K562 (cell line): Measurements from ENCODE around the gene MAP2K3. TPM values are rescaled to one million over a fixed set of nuclear protein-coding genes. Genes with fewer than 3 reads are reported as not detected.
A peak's percentile ranks its signal among the peaks of the same experiment; 100 is the strongest.

Experiments
- ATF7 ChIP-seq: fragments of 450-650 bp; IDR thresholded peaks from 2 replicates; pipeline ENCODE4 v1.7.1; 2014; ENCODE audit warnings: mild to moderate bottlenecking, moderate library complexity
- CXXC5 ChIP-seq: fragments of 250-450 bp; sonication (Bioruptor Pico); IDR thresholded peaks from 2 replicates; pipeline ENCODE4 v1.8.0; 2022; ENCODE audit warnings: inconsistent platforms, mild to moderate bottlenecking, moderate library complexity
- GABPA ChIP-seq: fragments of 200-800 bp; sonication (Bioruptor generic); conservative IDR thresholded peaks from 2 replicates; pipeline ENCODE4 v1.6.1; 2016; ENCODE audit warnings: low read depth, missing genetic modification characterization, missing compliant biosample characterization
- PHF8 ChIP-seq: fragments of 200-600 bp; sonication (generic); IDR thresholded peaks from 2 replicates; pipeline ENCODE4 v1.6.1; 2012; ENCODE audit warnings: mixed run types, mild to moderate bottlenecking, inconsistent platforms, low read length, moderate library complexity, borderline replicate concordance
- SMARCC2 ChIP-seq: fragments of 450-650 bp; IDR thresholded peaks from 2 replicates; pipeline ENCODE4 v1.6.1; 2017; ENCODE audit warnings: antibody characterized with exemption, moderate library complexity, mild to moderate bottlenecking, low read depth
- ZNF583 ChIP-seq: fragments of 250-450 bp; sonication (Bioruptor Pico); IDR thresholded peaks from 2 replicates; pipeline ENCODE4 v1.4.0; 2020
- polyA plus RNA-seq, 8 experiments: library from polyadenylated mRNA; depleted of rRNA in 4 of 8; stranded (reverse) in 5 of 8; unstranded in 3 of 8; fragments of >200 nt; fragmentation: Nextera tagmentation in 2 of 8; fragmentation: Illumina TruSeq in 1 of 8; extraction: Ambion mirVana in 2 of 8; extraction: Trizol in 1 of 8; gene quantifications; 2 replicates each; pipeline versions ENCODE4 v1.2.1 to v1.2.3, GENCODE V29; 2011 to 2014; ENCODE audit warnings: inconsistent platforms in 1 of 8, missing spikeins in 1 of 8
- total RNA-seq, 7 experiments: library from RNA; depleted of rRNA in 6 of 7; stranded (reverse); fragments of >200 nt in 6 of 7; fragmentation: Illumina TruSeq in 2 of 7; extraction: Trizol in 2 of 7; gene quantifications; 2 replicates each; pipeline versions ENCODE4 v1.2.1 to v1.2.3, GENCODE V29; 2011 to 2021; ENCODE audit warnings: low replicate concordance in 1 of 7
- TF ChIP-seq, protein P1 (sequence below), 2 experiments: fragments of 450-650 bp; conservative IDR thresholded peaks; 2 replicates each; pipeline ENCODE4 v1.6.1; 2017; ENCODE audit warnings: mild to moderate bottlenecking in 2 of 2, moderate library complexity in 2 of 2

The MAP2K3 gene
- total and polyA plus RNA-seq, 9 of the 15 experiments (the other 6 are each of a cell fraction or from before 2014, with no cell fraction given), result 0.18 to 14.8 (median 3.5) TPM

DNA sequence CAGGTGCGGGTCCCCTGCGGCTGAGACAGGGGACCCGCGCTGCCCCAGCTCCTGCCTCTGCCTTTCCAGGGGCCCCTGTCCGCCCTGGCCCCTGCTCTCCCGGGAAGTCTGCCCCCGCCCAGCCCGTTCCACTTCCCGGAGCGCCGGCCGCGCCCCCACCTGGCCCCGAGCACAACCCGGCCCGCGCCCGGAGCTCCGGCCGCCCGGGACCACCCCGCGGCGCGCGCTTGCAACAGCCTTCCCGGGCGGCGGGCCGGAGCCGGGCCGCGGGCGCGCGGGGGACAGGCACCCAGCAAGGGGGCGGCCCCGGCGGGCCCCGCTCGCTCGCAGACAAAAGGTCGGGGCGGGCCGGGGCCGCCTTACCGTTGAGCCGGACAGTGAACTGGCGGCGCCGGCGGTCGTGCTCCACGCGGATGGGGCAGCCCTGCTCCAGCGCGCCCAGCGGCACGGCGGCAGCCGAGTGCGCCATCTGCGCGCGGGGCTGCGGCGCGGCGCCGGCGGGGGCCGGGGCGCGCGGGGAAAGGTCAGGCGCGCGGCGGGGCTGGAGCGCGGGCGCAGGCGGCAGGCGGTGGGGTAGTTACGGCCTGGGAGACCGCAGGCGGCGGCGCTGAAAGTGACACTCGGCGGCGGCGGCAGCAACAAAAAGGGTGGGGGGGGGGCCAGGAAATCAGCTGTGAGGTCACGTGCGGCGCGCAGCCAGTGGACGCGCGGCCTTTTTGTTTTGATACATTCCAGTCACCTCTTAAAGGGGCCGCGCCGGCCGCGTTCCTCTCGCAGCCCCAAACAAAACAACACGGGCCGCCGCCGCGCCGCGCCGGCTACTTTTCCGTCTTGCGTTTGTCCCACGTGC, 31.5 kb upstream of the MAP2K3 start, which contains the start of gene NATD1 (continued):
- TF ChIP-seq, protein P1, sequence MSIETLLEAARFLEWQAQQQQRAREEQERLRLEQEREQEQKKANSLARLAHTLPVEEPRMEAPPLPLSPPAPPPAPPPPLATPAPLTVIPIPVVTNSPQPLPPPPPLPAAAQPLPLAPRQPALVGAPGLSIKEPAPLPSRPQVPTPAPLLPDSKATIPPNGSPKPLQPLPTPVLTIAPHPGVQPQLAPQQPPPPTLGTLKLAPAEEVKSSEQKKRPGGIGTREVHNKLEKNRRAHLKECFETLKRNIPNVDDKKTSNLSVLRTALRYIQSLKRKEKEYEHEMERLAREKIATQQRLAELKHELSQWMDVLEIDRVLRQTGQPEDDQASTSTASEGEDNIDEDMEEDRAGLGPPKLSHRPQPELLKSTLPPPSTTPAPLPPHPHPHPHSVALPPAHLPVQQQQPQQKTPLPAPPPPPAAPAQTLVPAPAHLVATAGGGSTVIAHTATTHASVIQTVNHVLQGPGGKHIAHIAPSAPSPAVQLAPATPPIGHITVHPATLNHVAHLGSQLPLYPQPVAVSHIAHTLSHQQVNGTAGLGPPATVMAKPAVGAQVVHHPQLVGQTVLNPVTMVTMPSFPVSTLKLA (conservative IDR thresholded peaks at IDR 0.05), result peak; percentile 76 to 84
- TF ChIP-seq ATF7 (0 out of 2 replicates have a peak, but pooled peaks have one; percentile 12), ZNF583 (CRISPR knock-in tag) (no peak), GABPA (tag) (peak; percentile 41), CXXC5 (CRISPR knock-in tag) (peak; percentile 30), PHF8 (peak; percentile 34; the same call in 1 of the 2 replicates), SMARCC2 (no peak)
